Body of pancreas (tissue), 4 donors: Measurements from ENCODE around the gene DBX1.

Experiments
- CTCF ChIP-seq, 7 experiments: fragments of 450-650 bp in 4 of 7; fragments of 200-600 bp in 3 of 7; sonication (generic) in 3 of 7; IDR thresholded peaks; one replicate each; pipeline ENCODE4 v1.5.1; 2016 to 2019; ENCODE audit warnings: antibody characterized with exemption in 7 of 7
- POLR2A ChIP-seq, 3 donors: fragments of 450-650 bp; IDR thresholded peaks; one replicate each; pipeline ENCODE4 v1.6.1; 2016; ENCODE audit warnings: antibody characterized with exemption in 3 of 3, mild to moderate bottlenecking in 2 of 3

DNA sequence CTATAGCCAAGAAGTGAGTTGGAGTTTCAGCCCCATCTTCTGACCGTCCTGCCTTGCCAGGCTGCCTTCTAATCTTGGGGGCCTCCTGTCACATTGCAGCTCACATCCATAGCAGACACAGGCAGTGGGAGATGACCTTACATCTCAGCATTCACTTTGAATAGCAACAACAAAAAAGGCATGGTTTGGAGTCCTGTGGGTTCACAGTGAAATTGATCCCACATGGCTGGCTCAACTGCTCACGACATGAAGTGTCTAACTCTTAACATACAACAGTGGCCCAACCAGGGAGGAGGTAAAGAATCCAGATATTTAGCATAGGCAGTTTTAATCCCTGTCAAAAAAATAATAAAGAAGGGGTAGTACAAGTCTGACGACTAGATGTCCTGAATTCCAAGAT, 38.1 kb downstream of the DBX1 start:
- TF ChIP-seq CTCF (IDR thresholded peaks at IDR 0.05) (no peak), POLR2A (IDR thresholded peaks at IDR 0.05) (no peak)
